Activated B cell treated with CpG ODN at 0.5 μM for 24 hours (primary cell): ENCODE results near the gene NFIL3. TPM values are rescaled to one million over a fixed set of nuclear protein-coding genes. Genes with fewer than 3 reads are reported as not detected.

Experiments
- ATAC-seq: fragments of 200-7000 bp; cut with Tn5 transposase; one replicate; pipeline ENCODE4 v1.10.0; 2021; ENCODE audit warnings: low read depth, mild to moderate bottlenecking, moderate library complexity
- CTCF ChIA-PET: fragments of 350-600 bp; sonication (Branson Sonifier 250); formaldehyde crosslinking; loops from one replicate; lab custom pipeline; 2021; ENCODE audit warnings: antibody characterized with exemption; lab: Charles Lee
- POLR2A ChIA-PET: fragments of 350-600 bp; sonication (Branson Sonifier 250); formaldehyde crosslinking; loops from one replicate; lab custom pipeline; 2021; ENCODE audit warnings: antibody characterized with exemption; lab: Charles Lee
- DNase-seq: peaks from one replicate; pipeline ENCODE4 v3.0.0; 2022
- H3K27ac Mint-ChIP-seq: one replicate; pipeline ENCODE4 v1.8.0; 2020; ENCODE audit warnings: mixed read lengths
- H3K27me3 Mint-ChIP-seq: one replicate; pipeline ENCODE4 v1.8.0; 2021; ENCODE audit warnings: mixed read lengths
- H3K36me3 Mint-ChIP-seq: one replicate; pipeline ENCODE4 v1.8.0; 2021; ENCODE audit warnings: low read depth, mixed read lengths
- H3K4me1 Mint-ChIP-seq: one replicate; pipeline ENCODE4 v1.8.0; 2021; ENCODE audit warnings: mixed read lengths
- H3K4me3 Mint-ChIP-seq: one replicate; pipeline ENCODE4 v1.8.0; 2020; ENCODE audit warnings: mild to moderate bottlenecking, mixed read lengths
- H3K9me3 Mint-ChIP-seq: one replicate; pipeline ENCODE4 v1.8.0; 2020; ENCODE audit warnings: mixed read lengths
- CTCF ChIP-seq: fragments of 200-600 bp; IDR thresholded peaks from one replicate; pipeline ENCODE4 v1.8.0; 2022; ENCODE audit warnings: antibody characterized with exemption, mild to moderate bottlenecking
- intact Hi-C: fragments of 100-400 bp; cut with micrococcal nuclease; formaldehyde crosslinking; loops from one replicate; pipeline ENCODE4 v1.15.1; 2024
- total RNA-seq: library from RNA; stranded (reverse); gene quantifications from 2 replicates; pipeline ENCODE4 v1.2.3, GENCODE V29; 2022

Gene NFIL3
- total RNA-seq, 1 donor from 2014 or later = 3.1 TPM

GRCh38 chr9:91433180-91433579 is 9.5 kb upstream of the NFIL3 start:
- no peaks in the 10 kb centered on the region for H3K9me3 Mint-ChIP-seq
- peaks cover 11% of the 10 kb centered on the region for H3K27me3 Mint-ChIP-seq
- no peak for TF ChIP-seq CTCF
- DNase-seq (no peak), ATAC-seq (peak; percentile 34)
- H3K36me3 Mint-ChIP-seq = no peaks in the 10 kb centered on the region
- H3K4me3 Mint-ChIP-seq = no peak overlapping the region
- H3K4me1 Mint-ChIP-seq = peaks cover 4% of the 10 kb centered on the region
- no peak overlapping the region for H3K27ac Mint-ChIP-seq
- intact Hi-C loops = no loop called here
- POLR2A ChIA-PET = no interaction called here
- CTCF ChIA-PET = interaction anchor here (0.7 to 1.8 kb wide), 5 partner anchors 12 to 519 kb away, joined by 3 to 11 read pairs (median 3); no protein-coding TSS in a partner anchor

GRCh38 chr9:91431485-91431884 is 7.9 kb upstream of the NFIL3 start:
- H3K4me1 Mint-ChIP-seq = peaks cover 4% of the 10 kb centered on the region
- H3K36me3 Mint-ChIP-seq = no peaks in the 10 kb centered on the region
- POLR2A ChIA-PET = no interaction called here
- no peak overlapping the region for H3K4me3 Mint-ChIP-seq
- H3K27ac Mint-ChIP-seq = no peak overlapping the region
- DNase-seq = no peak
- CTCF ChIA-PET = interaction anchor here (8.4 kb wide), 1 partner anchor 516 kb away, joined by 154 read pairs; no protein-coding TSS in a partner anchor
- TF ChIP-seq CTCF = no peak
- ATAC-seq = no peak
- intact Hi-C loops = no loop called here
- peaks cover 8% of the 10 kb centered on the region for H3K27me3 Mint-ChIP-seq
- H3K9me3 Mint-ChIP-seq = no peaks in the 10 kb centered on the region

GRCh38 chr9:91429501-91429900 is 5.9 kb upstream of the NFIL3 start:
- Mint-ChIP-seq H3K27ac (no peak overlapping the region), H3K4me3 (no peak overlapping the region), H3K4me1 (peaks cover 15% of the 10 kb centered on the region), H3K36me3 (no peaks in the 10 kb centered on the region), H3K9me3 (no peaks in the 10 kb centered on the region), H3K27me3 (peaks cover 14% of the 10 kb centered on the region)
- no peak for TF ChIP-seq CTCF
- no peak for ATAC-seq
- intact Hi-C loops = loop anchor here (10.0 kb wide), 1 partner anchor 1285 kb away; no protein-coding TSS in a partner anchor
- CTCF ChIA-PET = interaction anchor here (8.4 kb wide), 1 partner anchor 514 kb away, joined by 154 read pairs; no protein-coding TSS in a partner anchor
- POLR2A ChIA-PET = interaction anchor here (0.6 kb wide), 1 partner anchor 17 kb away, joined by 3 read pairs; no protein-coding TSS in a partner anchor
- DNase-seq = no peak

GRCh38 chr9:91428927-91429351 is 5.3 kb upstream of the NFIL3 start:
- H3K27ac Mint-ChIP-seq = no peak overlapping the region
- POLR2A ChIA-PET = no interaction called here
- CTCF ChIA-PET = interaction anchor here (8.4 kb wide), 1 partner anchor 513 kb away, joined by 154 read pairs; no protein-coding TSS in a partner anchor
- H3K36me3 Mint-ChIP-seq = no peaks in the 10 kb centered on the region
- no peak overlapping the region for H3K4me3 Mint-ChIP-seq
- H3K9me3 Mint-ChIP-seq = no peaks in the 10 kb centered on the region
- no peak for TF ChIP-seq CTCF
- H3K4me1 Mint-ChIP-seq = peaks cover 16% of the 10 kb centered on the region
- intact Hi-C loops = loop anchor here (10.0 kb wide), 1 partner anchor 1284 kb away; no protein-coding TSS in a partner anchor
- peaks cover 15% of the 10 kb centered on the region for H3K27me3 Mint-ChIP-seq
- DNase-seq (no peak), ATAC-seq (no peak)

GRCh38 chr9:91428436-91428835 is 4.8 kb upstream of the NFIL3 start:
- no peak overlapping the region for H3K27ac Mint-ChIP-seq

More at GRCh38 chr9:91428436-91428835, 4.8 kb upstream of the NFIL3 start:
- intact Hi-C loops = loop anchor here (10.0 kb wide), 1 partner anchor 1284 kb away; no protein-coding TSS in a partner anchor
- H3K36me3 Mint-ChIP-seq = no peaks in the 10 kb centered on the region
- DNase-seq (no peak), ATAC-seq (no peak)
- no peak overlapping the region for H3K4me3 Mint-ChIP-seq
- no peaks in the 10 kb centered on the region for H3K9me3 Mint-ChIP-seq
- peaks cover 16% of the 10 kb centered on the region for H3K4me1 Mint-ChIP-seq
- POLR2A ChIA-PET = no interaction called here
- CTCF ChIA-PET = interaction anchor here (8.4 kb wide), 1 partner anchor 512 kb away, joined by 154 read pairs; no protein-coding TSS in a partner anchor
- peaks cover 15% of the 10 kb centered on the region for H3K27me3 Mint-ChIP-seq
- no peak for TF ChIP-seq CTCF
